GM12873 (cell line): ENCODE measurements around the gene EBF4.

Experiments used
- TF ChIP-seq, protein P1 (sequence below): IDR thresholded peaks from 2 replicates; pipeline ENCODE4 v1.5.1; 2012; ENCODE audit warnings: low read depth, mild to moderate bottlenecking, moderate library complexity, low read length, control low read depth; ENCODE audit not compliant: insufficient read depth; ENCODE audit errors: missing control alignments

Gene EBF4

DNA sequence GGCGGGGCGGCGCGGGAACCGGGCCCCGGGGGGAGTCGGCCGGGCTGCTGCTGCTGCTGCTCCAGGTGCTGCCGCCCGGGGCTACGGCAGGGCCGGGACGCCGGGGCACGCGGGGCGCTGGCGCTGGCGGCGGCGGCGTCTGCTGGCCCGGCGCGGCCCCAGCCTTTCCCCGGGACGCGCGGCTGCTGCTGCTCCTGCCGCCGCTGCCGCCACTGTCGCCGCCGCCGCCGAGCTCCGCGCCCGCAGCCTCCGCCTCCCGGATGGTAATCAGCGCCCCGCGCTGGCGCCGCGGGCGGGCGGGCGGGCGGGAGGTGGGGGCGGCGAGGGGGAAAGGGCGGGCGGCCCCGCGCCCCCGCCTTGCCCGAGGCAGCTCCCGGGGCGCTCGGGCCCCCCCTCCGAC, 306 bp downstream of the EBF4 start:
- TF ChIP-seq, protein P1, sequence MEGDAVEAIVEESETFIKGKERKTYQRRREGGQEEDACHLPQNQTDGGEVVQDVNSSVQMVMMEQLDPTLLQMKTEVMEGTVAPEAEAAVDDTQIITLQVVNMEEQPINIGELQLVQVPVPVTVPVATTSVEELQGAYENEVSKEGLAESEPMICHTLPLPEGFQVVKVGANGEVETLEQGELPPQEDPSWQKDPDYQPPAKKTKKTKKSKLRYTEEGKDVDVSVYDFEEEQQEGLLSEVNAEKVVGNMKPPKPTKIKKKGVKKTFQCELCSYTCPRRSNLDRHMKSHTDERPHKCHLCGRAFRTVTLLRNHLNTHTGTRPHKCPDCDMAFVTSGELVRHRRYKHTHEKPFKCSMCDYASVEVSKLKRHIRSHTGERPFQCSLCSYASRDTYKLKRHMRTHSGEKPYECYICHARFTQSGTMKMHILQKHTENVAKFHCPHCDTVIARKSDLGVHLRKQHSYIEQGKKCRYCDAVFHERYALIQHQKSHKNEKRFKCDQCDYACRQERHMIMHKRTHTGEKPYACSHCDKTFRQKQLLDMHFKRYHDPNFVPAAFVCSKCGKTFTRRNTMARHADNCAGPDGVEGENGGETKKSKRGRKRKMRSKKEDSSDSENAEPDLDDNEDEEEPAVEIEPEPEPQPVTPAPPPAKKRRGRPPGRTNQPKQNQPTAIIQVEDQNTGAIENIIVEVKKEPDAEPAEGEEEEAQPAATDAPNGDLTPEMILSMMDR = no peak

DNA sequence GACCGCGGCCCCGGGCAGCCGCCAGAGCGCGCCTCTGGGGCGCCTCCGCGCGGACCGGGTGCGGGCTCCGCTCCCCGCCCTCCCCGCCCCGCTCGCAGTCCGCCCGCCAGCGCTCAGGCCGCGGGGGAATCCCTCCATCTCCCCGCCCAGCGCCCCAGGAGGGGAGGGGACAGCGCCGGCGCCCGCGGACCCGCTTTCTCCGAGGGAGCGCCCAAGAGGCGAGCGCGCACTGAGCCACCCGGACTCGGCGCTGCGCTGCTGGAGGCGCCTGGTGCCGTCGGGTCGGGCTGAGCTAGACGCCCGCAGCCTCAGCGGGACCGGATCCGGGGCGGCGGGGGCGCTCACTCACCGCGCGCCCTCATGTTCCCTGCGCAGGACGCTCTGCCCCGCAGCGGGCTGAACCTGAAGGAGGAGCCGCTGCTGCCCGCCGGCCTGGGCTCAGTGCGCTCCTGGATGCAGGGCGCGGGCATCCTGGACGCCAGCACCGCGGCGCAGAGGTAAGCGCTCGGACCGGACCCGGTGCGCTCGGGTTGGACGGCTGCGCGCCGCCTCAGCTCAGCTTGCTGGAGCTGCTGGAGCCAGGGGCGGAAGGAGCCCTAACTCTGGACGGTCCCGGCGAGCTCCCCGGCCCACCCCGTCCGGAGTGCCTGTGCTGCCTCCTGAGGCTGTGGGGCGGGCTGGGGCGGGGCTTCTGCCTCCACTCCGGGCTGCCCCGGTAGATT, 867 bp downstream of the EBF4 start:
- TF ChIP-seq, protein P1 = no peak

DNA sequence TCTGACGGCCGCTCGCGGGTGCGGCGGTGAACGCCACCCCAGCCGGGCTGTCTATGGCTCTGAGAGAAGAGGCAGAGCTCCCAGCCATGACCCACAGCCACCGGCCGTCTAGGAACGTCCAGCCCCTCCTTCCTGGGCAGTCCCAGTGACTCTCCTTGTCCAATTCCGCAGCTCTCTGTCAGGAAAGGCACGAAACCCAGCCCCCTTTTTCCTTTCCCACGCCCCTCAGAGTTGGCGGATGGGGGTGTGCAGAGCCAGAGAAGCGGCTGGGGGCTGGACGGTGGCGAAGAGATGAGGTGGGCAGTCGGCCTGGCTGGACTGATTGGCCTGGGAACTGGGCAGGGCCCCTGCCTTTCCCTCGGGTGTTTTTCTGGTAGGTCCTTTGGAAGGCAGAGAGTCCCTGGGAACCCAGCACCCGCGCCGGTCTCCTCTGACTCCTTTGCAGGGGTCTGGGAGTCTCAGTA, 1.5 kb downstream of the EBF4 start:
- TF ChIP-seq, protein P1 = no peak

DNA sequence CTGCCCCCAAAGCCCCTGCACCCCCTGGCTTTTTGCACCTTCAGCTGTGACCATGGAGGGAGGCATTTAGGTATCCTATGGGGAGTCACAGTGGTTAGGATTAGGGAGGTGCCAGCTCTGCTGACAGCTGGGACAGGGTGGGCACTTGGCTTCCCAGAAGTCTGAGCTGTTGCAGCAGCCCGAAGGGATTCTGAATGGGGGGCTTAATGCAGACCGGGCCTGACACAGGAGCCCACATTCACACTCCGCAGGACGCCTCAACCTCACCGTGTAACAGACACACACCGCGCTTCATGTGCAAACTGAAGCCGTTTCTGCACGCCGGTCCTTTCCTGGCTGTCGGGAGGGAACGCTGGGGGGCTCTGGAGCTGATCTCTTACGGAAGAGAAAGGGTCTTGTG, 1.9 kb downstream of the EBF4 start:
- TF ChIP-seq, protein P1 = no peak

DNA sequence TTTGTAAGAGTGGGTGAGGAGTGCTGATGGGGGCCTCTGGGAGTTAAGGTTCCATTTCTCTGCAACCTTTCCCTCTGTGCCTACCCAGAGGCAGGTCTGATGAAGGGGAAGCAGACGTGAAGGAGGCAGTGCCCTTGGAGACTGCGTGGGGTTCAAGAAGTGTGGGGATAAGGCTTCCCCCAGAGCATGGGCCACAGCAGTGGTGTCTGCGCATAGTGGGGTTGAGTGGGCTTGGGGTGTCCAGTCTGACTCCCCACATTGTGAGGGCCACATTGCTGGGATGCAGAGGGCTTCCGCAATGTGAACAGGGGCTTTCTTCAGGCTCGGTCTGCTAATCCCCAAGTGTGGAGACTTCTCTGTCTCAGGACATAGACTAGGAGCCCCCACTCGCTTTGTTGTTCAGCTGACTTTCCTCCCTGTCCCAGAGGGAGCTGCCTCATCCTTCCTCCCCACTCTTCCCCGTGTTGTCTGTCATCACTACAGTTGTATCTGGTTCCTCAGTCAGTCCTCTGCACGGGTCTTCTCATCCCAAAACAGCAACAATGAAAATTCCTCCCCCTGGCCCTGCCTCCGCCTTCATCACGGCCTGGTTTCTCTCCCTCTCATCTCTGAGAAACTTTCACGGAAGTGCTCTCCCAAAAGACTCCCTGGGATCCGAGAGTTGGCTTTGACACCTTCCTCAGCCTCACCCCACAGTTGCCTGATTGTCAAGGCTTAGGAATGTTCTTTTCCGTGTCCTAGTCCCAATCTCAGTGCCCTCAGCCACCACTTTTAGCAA, 2.8 kb downstream of the EBF4 start:
- TF ChIP-seq, protein P1 = no peak

- TF ChIP-seq, protein P1 = no peak
These were observed 4.1 kb downstream of the EBF4 start for GRCh38 chr20:2696646-2697045.

- TF ChIP-seq, protein P1 = no peak
These were observed 5.2 kb downstream of the EBF4 start for GRCh38 chr20:2697768-2698167.
